HCT116 (cell line): ENCODE measurements around the gene TMC1. TPM values are rescaled to one million over a fixed set of nuclear protein-coding genes. Genes with fewer than 3 reads are reported as not detected.
"Not testable (repeated sequence)": the region's sequence is repeated elsewhere in the genome, so short reads cannot be mapped to it uniquely, and the experiment has no call there.

Experiments used
- ATAC-seq: fragments of 200-7000 bp; cut with Tn5 transposase; 2 replicates; pipeline ENCODE4 v1.9.1; 2020; ENCODE audit warnings: mild to moderate bottlenecking, moderate library complexity
- BruUV-seq: library from RNA; stranded (reverse); fragments of 400-500 nt; replicated peaks from 2 replicates; lab custom pipeline; 2021; lab: Mats Ljungman, UMichigan
- CTCF ChIA-PET: fragments of 300-600 bp; sonication (Branson Sonifier 250); formaldehyde crosslinking; loops from one replicate; lab custom pipeline; 2021; ENCODE audit warnings: antibody characterized with exemption; lab: Charles Lee
- POLR2A ChIA-PET: fragments of 300-600, 350-600 bp; sonication (Branson Sonifier 250); formaldehyde crosslinking; loops from one replicate; lab custom pipeline; 2021; ENCODE audit warnings: antibody characterized with exemption; lab: Charles Lee
- RAD21 ChIA-PET, 2 experiments: fragments of 300-600 bp; sonication (Branson Sonifier 250); formaldehyde crosslinking; loops; one replicate each; lab custom pipeline; 2023; ENCODE audit warnings: low total read pairs in 2 of 2; ENCODE audit not compliant: uncharacterized antibody in 2 of 2, unreplicated experiment in 2 of 2, low non-redundant PET in 1 of 2; lab: Charles Lee
- DNase-seq: peaks from one replicate; pipeline ENCODE4 v3.0.0-alpha.2; 2010; ENCODE audit warnings: low read depth, low spot score
- H2AFZ ChIP-seq: fragments of 200-600 bp; shearing (Covaris generic), sonication (generic); 2 replicates; pipeline ENCODE4 v1.6.1; 2017; ENCODE audit warnings: low read depth, mixed run types, mixed read lengths, antibody characterized with exemption, low read length; ENCODE audit not compliant: poor library complexity, severe bottlenecking
- H3K27ac ChIP-seq: 2 replicates; pipeline ENCODE4 v1.5.1; 2012; ENCODE audit warnings: low read depth, low read length
- H3K27me3 ChIP-seq: fragments of 200-600 bp; sonication (generic); 2 replicates; pipeline ENCODE4 v1.6.1; 2016; ENCODE audit warnings: mixed run types, low read length, mixed read lengths; ENCODE audit not compliant: insufficient read depth
- H3K36me3 ChIP-seq, 2 experiments: fragments of 200-500 bp in 1 of 2; fragments of 200-600 bp in 1 of 2; sonication (Bioruptor generic) in 1 of 2; sonication (generic) in 1 of 2; 2 replicates each; pipeline versions ENCODE4 v1.5.1 to v1.6.1; 2014 to 2016; ENCODE audit warnings: low read length in 2 of 2, inconsistent platforms in 1 of 2, mixed read lengths in 1 of 2, mixed run types in 1 of 2; ENCODE audit not compliant: insufficient read depth in 2 of 2, control insufficient read depth in 1 of 2
- H3K4me1 ChIP-seq, 2 experiments: fragments of 200-600 bp in 1 of 2; sonication (generic) in 1 of 2; 2 replicates each; pipeline versions ENCODE4 v1.5.1 to v1.6.1; 2012 to 2017; ENCODE audit warnings: low read length in 2 of 2, inconsistent platforms in 1 of 2, mild to moderate bottlenecking in 1 of 2, mixed read lengths in 1 of 2, mixed run types in 1 of 2, moderate library complexity in 1 of 2; ENCODE audit not compliant: insufficient read depth in 2 of 2, control insufficient read depth in 1 of 2
- H3K4me2 ChIP-seq: fragments of 200-600 bp; sonication (generic); 2 replicates; pipeline ENCODE4 v1.6.1; 2017; ENCODE audit warnings: mixed run types, low read length, mixed read lengths
- H3K4me3 ChIP-seq, 2 experiments: fragments of 200-600 bp in 1 of 2; sonication (generic) in 1 of 2; replicated peaks in 1 of 2; 2 replicates each; pipeline ENCODE4 v1.5.1; 2011 to 2016; ENCODE audit warnings: low read length in 2 of 2, control low read depth in 1 of 2, low read depth in 1 of 2, mild to moderate bottlenecking in 1 of 2, mixed read lengths in 1 of 2, mixed run types in 1 of 2
- H3K79me2 ChIP-seq: fragments of 200-600 bp; sonication (generic); 2 replicates; pipeline ENCODE4 v1.6.1; 2017; ENCODE audit warnings: mild to moderate bottlenecking, mixed run types, low read length, moderate library complexity, mixed read lengths; ENCODE audit not compliant: insufficient read depth
- H3K9ac ChIP-seq: fragments of 200-600 bp; sonication (generic); 2 replicates; pipeline ENCODE4 v1.6.1; 2016; ENCODE audit warnings: low read length, mixed read lengths
- H3K9me2 ChIP-seq: fragments of 200-600 bp; sonication (generic), shearing (Covaris generic); 2 replicates; pipeline ENCODE4 v1.6.1; 2017; ENCODE audit warnings: mixed run types, mild to moderate bottlenecking, moderate library complexity; ENCODE audit not compliant: insufficient read depth
- H3K9me3 ChIP-seq, 2 experiments: fragments of 200-500 bp in 1 of 2; fragments of 200-600 bp in 1 of 2; sonication (Bioruptor generic) in 1 of 2; sonication (generic) in 1 of 2; 2 replicates each; pipeline ENCODE4 v1.6.1; 2014 to 2017; ENCODE audit warnings: low read length in 2 of 2, mixed read lengths in 2 of 2, inconsistent platforms in 1 of 2, low read depth in 1 of 2, mild to moderate bottlenecking in 1 of 2, mixed run types in 1 of 2, moderate library complexity in 1 of 2; ENCODE audit not compliant: control insufficient read depth in 1 of 2, insufficient read depth in 1 of 2
- H4K20me1 ChIP-seq: fragments of 200-600 bp; sonication (generic), shearing (Covaris generic); 2 replicates; pipeline ENCODE4 v1.6.1; 2017; ENCODE audit warnings: mixed run types, mild to moderate bottlenecking, moderate library complexity; ENCODE audit not compliant: insufficient read depth
- CBX3 ChIP-seq: IDR thresholded peaks from 2 replicates; pipeline ENCODE4 v1.6.1; 2012; ENCODE audit warnings: low read depth
- EGR1 ChIP-seq: IDR thresholded peaks from 2 replicates; pipeline ENCODE4 v1.6.1; 2012; ENCODE audit warnings: low read depth
- ELF1 ChIP-seq: IDR thresholded peaks from 2 replicates; pipeline ENCODE4 v1.6.1; 2012; ENCODE audit warnings: low read depth, borderline replicate concordance
- EZH2 ChIP-seq: fragments of 200-600 bp; sonication (generic); IDR thresholded peaks from 2 replicates; pipeline ENCODE4 v1.6.1; 2017; ENCODE audit warnings: antibody characterized with exemption, mixed run types
- FOSL1 ChIP-seq: IDR thresholded peaks from 2 replicates; pipeline ENCODE4 v1.6.1; 2012; ENCODE audit warnings: low read depth
- JUND ChIP-seq: IDR thresholded peaks from 2 replicates; pipeline ENCODE4 v1.6.1; 2012
- POLR2AphosphoS5 ChIP-seq: IDR thresholded peaks from 2 replicates; pipeline ENCODE4 v1.6.1; 2011; ENCODE audit warnings: mild to moderate bottlenecking, low read depth, low read length, moderate library complexity
- RAD21 ChIP-seq: IDR thresholded peaks from 2 replicates; pipeline ENCODE4 v1.6.1; 2012; ENCODE audit warnings: low read depth, mild to moderate bottlenecking
- SIN3A ChIP-seq: IDR thresholded peaks from 2 replicates; pipeline ENCODE4 v1.6.1; 2012; ENCODE audit warnings: low read depth
- SP1 ChIP-seq: IDR thresholded peaks from 2 replicates; pipeline ENCODE4 v1.6.1; 2012; ENCODE audit warnings: low read depth
- SRF ChIP-seq: IDR thresholded peaks from 2 replicates; pipeline ENCODE4 v1.6.1; 2012; ENCODE audit warnings: low read depth
- TCF7L2 ChIP-seq: IDR thresholded peaks from 2 replicates; pipeline ENCODE4 v1.7.0; 2011; ENCODE audit warnings: borderline replicate concordance, inconsistent platforms; ENCODE audit not compliant: insufficient read depth, insufficient read length; ENCODE audit errors: extremely low read depth
- ZFX ChIP-seq: fragments of 450-650 bp; IDR thresholded peaks from 2 replicates; pipeline ENCODE4 v1.6.1; 2017
- ZNF274 ChIP-seq: fragments of 200-500 bp; sonication (Bioruptor generic); IDR thresholded peaks from 2 replicates; pipeline ENCODE4 v1.6.1; 2014; ENCODE audit warnings: mild to moderate bottlenecking, low read depth, low read length, inconsistent platforms
- intact Hi-C: fragments of 100-400 bp; cut with micrococcal nuclease; formaldehyde crosslinking; loops from 2 replicates; pipeline ENCODE4 v1.10.0; 2022
- total RNA-seq: library from RNA; stranded (reverse); gene quantifications from one replicate; pipeline ENCODE4 v1.2.1, GENCODE V29; 2021; ENCODE audit not compliant: unreplicated experiment
- TF ChIP-seq, protein P1 (sequence below): IDR thresholded peaks from 2 replicates; pipeline ENCODE4 v1.6.1; 2012

TMC1 gene
- total RNA-seq, 1 experiment from 2014 or later: 0.57 TPM

DNA sequence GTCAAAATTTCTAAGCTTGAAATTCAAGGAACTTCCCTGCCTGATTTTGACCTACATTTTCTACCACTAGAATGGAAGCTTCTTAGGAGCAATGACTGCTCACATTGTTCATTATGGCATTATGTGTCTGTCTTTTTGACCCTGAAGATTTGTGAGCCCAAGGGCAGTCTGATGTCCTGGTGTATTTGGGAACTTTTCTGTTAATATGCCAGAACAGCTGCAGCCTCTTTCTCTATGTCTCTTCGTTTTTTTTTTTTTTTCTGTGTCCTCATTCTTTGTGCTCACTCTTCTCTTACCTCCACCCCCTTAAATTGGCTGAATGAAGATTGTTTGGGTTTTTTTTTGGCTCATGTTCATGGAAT, 34.8 kb upstream of the TMC1 start:
- DNase-seq: no peak
- no peak overlapping the region for H3K4me3 ChIP-seq
- H2AFZ ChIP-seq: peak overlapping the region; percentile 37
- H3K36me3 ChIP-seq: no peaks in the 10 kb centered on the region
- H3K79me2 ChIP-seq: no peaks in the 10 kb centered on the region
- H4K20me1 ChIP-seq: no peaks in the 10 kb centered on the region
- ATAC-seq: no peak
- no TSS peak for BruUV-seq
- POLR2A ChIA-PET: no interaction called here
- no peaks in the 10 kb centered on the region for H3K9me3 ChIP-seq
- no peak overlapping the region for H3K27ac ChIP-seq
- no peak overlapping the region for H3K4me2 ChIP-seq
- no peak overlapping the region for H3K9ac ChIP-seq
- TF ChIP-seq POLR2AphosphoS5: no peak
- no peak for TF ChIP-seq TCF7L2
- TF ChIP-seq RAD21: no peak
- no peaks in the 10 kb centered on the region for H3K27me3 ChIP-seq
- H3K9me2 ChIP-seq: no peaks in the 10 kb centered on the region
- CTCF ChIA-PET: no interaction called here
- peaks cover 0 to 5% of the 10 kb centered on the region in 2 experiments; a peak in 1 of 4 replicates for H3K4me1 ChIP-seq
- intact Hi-C loops: no loop called here
- RAD21 ChIA-PET: no interaction called here

DNA sequence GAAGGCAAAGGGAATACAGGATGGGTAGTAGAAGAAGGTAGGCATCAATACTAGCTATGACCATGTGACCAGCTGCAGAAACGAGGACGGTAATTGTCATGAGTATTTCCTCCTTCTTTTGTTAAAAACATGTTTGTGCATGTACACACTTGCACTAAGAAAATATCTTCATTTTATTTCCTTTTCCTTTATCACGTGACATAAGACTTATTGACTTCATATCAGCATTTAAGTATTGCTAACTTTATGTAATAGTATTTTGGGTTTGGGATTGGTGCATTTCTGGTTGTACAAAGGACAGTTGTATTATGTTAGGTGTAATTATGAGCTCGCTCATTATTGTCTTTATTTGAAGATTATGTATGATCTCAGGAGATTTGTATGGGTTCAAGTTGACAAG, 33.7 kb upstream of the TMC1 start:
- RAD21 ChIA-PET, BruUV-seq, H3K9me3 ChIP-seq, H3K9me2 ChIP-seq, H4K20me1 ChIP-seq, H3K4me3 ChIP-seq, H3K27ac ChIP-seq, DNase-seq, ATAC-seq, H3K36me3 ChIP-seq, H3K27me3 ChIP-seq, H2AFZ ChIP-seq, H3K79me2 ChIP-seq, H3K4me1 ChIP-seq, H3K4me2 ChIP-seq, H3K9ac ChIP-seq, CTCF ChIA-PET, POLR2A ChIA-PET, intact Hi-C loops: not testable (repeated sequence)

DNA sequence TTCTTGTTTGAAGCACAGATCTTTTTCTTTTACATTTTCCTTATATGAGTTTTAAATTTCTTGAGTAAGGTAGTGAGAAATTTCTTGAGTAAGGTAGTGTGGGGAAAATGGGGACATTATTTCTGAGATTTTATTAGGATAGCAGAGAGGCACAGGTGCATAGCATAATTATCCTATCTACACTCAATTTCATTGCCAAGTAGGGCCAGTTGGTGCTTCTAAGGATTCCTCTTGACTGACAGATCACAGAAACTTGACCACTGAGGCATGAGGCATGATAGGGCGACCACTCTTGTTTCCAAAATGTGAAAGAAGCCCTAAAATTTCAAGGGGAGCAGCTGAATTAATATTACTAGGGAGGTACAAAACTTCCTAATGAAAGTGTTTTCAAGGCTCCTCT, 31.4 kb upstream of the TMC1 start:
- H4K20me1 ChIP-seq: no peaks in the 10 kb centered on the region
- CTCF ChIA-PET: no interaction called here
- no peak for DNase-seq
- H3K36me3 ChIP-seq: no peaks in the 10 kb centered on the region
- BruUV-seq: no TSS peak
- no peak overlapping the region for H2AFZ ChIP-seq
- intact Hi-C loops: loop anchor here (10.0 kb wide), 1 partner anchor 65 kb away; no protein-coding TSS in a partner anchor
- no peaks in the 10 kb centered on the region for H3K79me2 ChIP-seq
- POLR2A ChIA-PET: no interaction called here
- no peaks in the 10 kb centered on the region for H3K9me2 ChIP-seq
- H3K4me1 ChIP-seq: peaks cover 0 to 5% of the 10 kb centered on the region in 2 experiments; a peak in 1 of 4 replicates
- no peak overlapping the region for H3K9ac ChIP-seq
- ATAC-seq: no peak
- H3K4me3 ChIP-seq: no peak overlapping the region
- no peaks in the 10 kb centered on the region for H3K27me3 ChIP-seq
- no peak overlapping the region for H3K4me2 ChIP-seq
- no peaks in the 10 kb centered on the region for H3K9me3 ChIP-seq
- RAD21 ChIA-PET: no interaction called here
- H3K27ac ChIP-seq: no peak overlapping the region
- no peak for TF ChIP-seq SRF
- TF ChIP-seq FOSL1: no peak
- TF ChIP-seq SP1: no peak
- no peak for TF ChIP-seq POLR2AphosphoS5
- TF ChIP-seq, protein P1, sequence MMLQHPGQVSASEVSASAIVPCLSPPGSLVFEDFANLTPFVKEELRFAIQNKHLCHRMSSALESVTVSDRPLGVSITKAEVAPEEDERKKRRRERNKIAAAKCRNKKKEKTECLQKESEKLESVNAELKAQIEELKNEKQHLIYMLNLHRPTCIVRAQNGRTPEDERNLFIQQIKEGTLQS: no peak
- no peak for TF ChIP-seq ELF1
- no peak for TF ChIP-seq TCF7L2
- TF ChIP-seq EZH2: no peak
- no peak for TF ChIP-seq ZFX
- no peak for TF ChIP-seq EGR1
- no peak for TF ChIP-seq CBX3
- no peak for TF ChIP-seq ZNF274
- TF ChIP-seq SIN3A: no peak
- TF ChIP-seq JUND: no peak
